RCC 7860 (cell line): ENCODE measurements around the gene DDX39B.
"Not testable (repeated sequence)": the region's sequence is repeated elsewhere in the genome, so short reads cannot be mapped to it uniquely, and the experiment has no call there.

Experiments
- DNase-seq: peaks from one replicate; pipeline ENCODE4 v3.0.0-alpha.2; 2015; ENCODE audit warnings: low spot score
- FAIRE-seq: peaks from 2 replicates; lab custom pipeline; 2012; peaks lifted over from hg19 to GRCh38; lab: Jason Lieb, UNC

The DDX39B gene

GRCh38 chr6:31529329-31530150, 12.3 kb downstream of the DDX39B start:
- DNase-seq (no peak), FAIRE-seq (no peak)

GRCh38 chr6:31528821-31529328, 12.9 kb downstream of the DDX39B start, which contains the start of gene MCCD1:
Gene MCCD1 (plus strand): TSS chr6:31528962. CDS start chr6:31529015, 53 bp downstream.
- FAIRE-seq (no peak), DNase-seq (no peak)

- DNase-seq: no peak
- no peak for FAIRE-seq
Observed at GRCh38 chr6:31528307-31528777, 13.5 kb downstream of the DDX39B start.

- FAIRE-seq (no peak), DNase-seq (no peak)
Observed at GRCh38 chr6:31525932-31526591, 15.7 kb downstream of the DDX39B start.

GRCh38 chr6:31525553-31525931, 16.3 kb downstream of the DDX39B start:
- no peak for DNase-seq
- FAIRE-seq: no peak

GRCh38 chr6:31521835-31522234, 20.0 kb downstream of the DDX39B start:
- FAIRE-seq (no peak), DNase-seq (no peak)

GRCh38 chr6:31513456-31514165, 28.2 kb downstream of the DDX39B start:
- DNase-seq (no peak), FAIRE-seq (no peak)

GRCh38 chr6:31510007-31510406, 31.8 kb downstream of the DDX39B start:
- FAIRE-seq: no peak

GRCh38 chr6:31509036-31509435, 32.8 kb downstream of the DDX39B start:
- not testable (repeated sequence) for FAIRE-seq

More at GRCh38 chr6:31510007-31510406, 31.8 kb downstream of the DDX39B start:
- no peak for DNase-seq

GRCh38 chr6:31502586-31502985, 39.2 kb downstream of the DDX39B start:
- FAIRE-seq: no peak

More at GRCh38 chr6:31509036-31509435, 32.8 kb downstream of the DDX39B start:
- DNase-seq: not testable (repeated sequence)

GRCh38 chr6:31499648-31500047, 42.2 kb downstream of the DDX39B start:
- FAIRE-seq, DNase-seq: not testable (repeated sequence)

More at GRCh38 chr6:31502586-31502985, 39.2 kb downstream of the DDX39B start:
- no peak for DNase-seq

- FAIRE-seq (no peak), DNase-seq (no peak)
Observed at GRCh38 chr6:31498748-31499147, 43.1 kb downstream of the DDX39B start.

GRCh38 chr6:31497531-31498476, 44.0 kb downstream of the DDX39B start, which contains the start of gene MICB:
Gene MICB (plus strand): TSS chr6:31498145. CDS start chr6:31498194, 49 bp downstream.
- DNase-seq (peak; percentile 31), FAIRE-seq (no peak)

GRCh38 chr6:31496826-31497225, 45.0 kb downstream of the DDX39B start:
- not testable (repeated sequence) for FAIRE-seq, DNase-seq

- DNase-seq (peak; percentile 35), FAIRE-seq (peak; percentile 26)
Observed at GRCh38 chr6:31495580-31495979, 46.2 kb downstream of the DDX39B start.

- DNase-seq (peak; percentile 24), FAIRE-seq (no peak)
Observed at GRCh38 chr6:31493875-31494694, 47.7 kb downstream of the DDX39B start.

- DNase-seq, FAIRE-seq: not testable (repeated sequence)
Observed at GRCh38 chr6:31493550-31493874, 48.3 kb downstream of the DDX39B start.

- FAIRE-seq (no peak), DNase-seq (no peak)
Observed at GRCh38 chr6:31490115-31490873, 51.5 kb downstream of the DDX39B start.
